PC-3 (cell line): ENCODE results near the gene CSNK1A1. TPM values are rescaled to one million over a fixed set of nuclear protein-coding genes. Genes with fewer than 3 reads are reported as not detected.
"Not testable (repeated sequence)": the region's sequence is repeated elsewhere in the genome, so short reads cannot be mapped to it uniquely, and the experiment has no call there.

Source experiments
- ATAC-seq: fragments of 200-7000 bp; cut with Tn5 transposase; 2 replicates; pipeline ENCODE4 v1.9.1; 2020; ENCODE audit warnings: mild to moderate bottlenecking, moderate library complexity
- BruUV-seq: library from RNA; stranded (reverse); fragments of 400-500 nt; replicated peaks from 2 replicates; lab custom pipeline; 2021; lab: Mats Ljungman, UMichigan
- CTCF ChIA-PET: fragments of 300-600 bp; sonication (Branson Sonifier 250); formaldehyde crosslinking; loops from one replicate; lab custom pipeline; 2022; ENCODE audit warnings: antibody characterized with exemption; lab: Charles Lee
- POLR2A ChIA-PET: fragments of 300-600 bp; sonication (Branson Sonifier 250); formaldehyde crosslinking; loops from one replicate; lab custom pipeline; 2022; ENCODE audit warnings: antibody characterized with exemption; ENCODE audit not compliant: unreplicated experiment; lab: Charles Lee
- DNase-seq: peaks from one replicate; pipeline ENCODE4 v3.0.0-alpha.2; 2015
- H2AFZ ChIP-seq: fragments of 300-600 bp; sonication (generic); 2 replicates; pipeline ENCODE4 v1.6.0; 2016; ENCODE audit warnings: antibody characterized with exemption, low read length
- H3F3A ChIP-seq: fragments of 300-600 bp; sonication (generic); one replicate; pipeline ENCODE4 v1.6.0; 2017; ENCODE audit warnings: antibody characterized with exemption, low read length, control low read depth, mild to moderate bottlenecking; ENCODE audit not compliant: unreplicated experiment
- H3K27ac ChIP-seq: fragments of 300-600 bp; sonication (generic); 2 replicates; pipeline ENCODE4 v1.5.1; 2016; ENCODE audit warnings: mild to moderate bottlenecking, low read length
- H3K27me3 ChIP-seq: fragments of 300-600 bp; sonication (generic); 2 replicates; pipeline ENCODE4 v1.6.1; 2016; ENCODE audit warnings: low read length, mixed read lengths
- H3K36me3 ChIP-seq: fragments of 300-600 bp; sonication (generic); 2 replicates; pipeline ENCODE4 v1.6.1; 2016; ENCODE audit warnings: low read depth, mixed run types, low read length, mixed read lengths
- H3K4me1 ChIP-seq: fragments of 300-600 bp; sonication (generic); 2 replicates; pipeline ENCODE4 v1.5.1; 2016; ENCODE audit warnings: low read length; ENCODE audit not compliant: insufficient read depth
- H3K4me2 ChIP-seq: fragments of 300-600 bp; sonication (generic); 2 replicates; pipeline ENCODE4 v1.6.0; 2016; ENCODE audit warnings: low read length
- H3K4me3 ChIP-seq: fragments of 300-600 bp; sonication (generic); 2 replicates; pipeline ENCODE4 v1.5.1; 2016; ENCODE audit warnings: mild to moderate bottlenecking, low read length, mixed read lengths
- H3K79me2 ChIP-seq: fragments of 300-600 bp; sonication (generic); 2 replicates; pipeline ENCODE4 v1.6.1; 2017; ENCODE audit warnings: low read length, mixed read lengths
- H3K9ac ChIP-seq: fragments of 300-600 bp; sonication (generic); 2 replicates; pipeline ENCODE4 v1.6.0; 2016; ENCODE audit warnings: mild to moderate bottlenecking, low read length
- H3K9me2 ChIP-seq: fragments of 300-600 bp; sonication (generic); replicated peaks from 2 replicates; pipeline ENCODE4 v1.6.1; 2016; ENCODE audit warnings: mixed run types, low read length, mixed read lengths
- H3K9me3 ChIP-seq: fragments of 300-600 bp; sonication (generic); 2 replicates; pipeline ENCODE4 v1.6.1; 2016; ENCODE audit warnings: low read length, mixed read lengths
- H4K20me1 ChIP-seq: fragments of 300-600 bp; sonication (generic); 2 replicates; pipeline ENCODE4 v1.6.1; 2016; ENCODE audit warnings: low read length, mixed read lengths
- CTCF ChIP-seq: fragments of 300-600 bp; sonication (generic); conservative IDR thresholded peaks from 2 replicates; pipeline ENCODE4 v1.5.1; 2017; ENCODE audit warnings: antibody characterized with exemption, low read depth, mild to moderate bottlenecking, low read length
- EZH2 ChIP-seq: fragments of 300-600 bp; sonication (generic); IDR thresholded peaks from one replicate; pipeline ENCODE4 v1.6.1; 2017; ENCODE audit warnings: antibody characterized with exemption, mild to moderate bottlenecking, low read length; ENCODE audit not compliant: unreplicated experiment
- EZH2phosphoT487 ChIP-seq: fragments of 300-600 bp; sonication (generic); IDR thresholded peaks from 2 replicates; pipeline ENCODE4 v1.6.1; 2018; ENCODE audit warnings: mild to moderate bottlenecking, antibody characterized with exemption, low read length, borderline replicate concordance
- intact Hi-C: fragments of 100-400 bp; cut with micrococcal nuclease; formaldehyde crosslinking; loops from 2 replicates; pipeline ENCODE4 v1.9.0; 2023
- total RNA-seq: library from RNA; depleted of rRNA; stranded (reverse); fragments of >200 nt; gene quantifications from 2 replicates; pipeline ENCODE4 v1.2.3, GENCODE V29; 2014

CSNK1A1 gene
- total RNA-seq, 1 experiment from 2014 or later = 586 TPM

DNA sequence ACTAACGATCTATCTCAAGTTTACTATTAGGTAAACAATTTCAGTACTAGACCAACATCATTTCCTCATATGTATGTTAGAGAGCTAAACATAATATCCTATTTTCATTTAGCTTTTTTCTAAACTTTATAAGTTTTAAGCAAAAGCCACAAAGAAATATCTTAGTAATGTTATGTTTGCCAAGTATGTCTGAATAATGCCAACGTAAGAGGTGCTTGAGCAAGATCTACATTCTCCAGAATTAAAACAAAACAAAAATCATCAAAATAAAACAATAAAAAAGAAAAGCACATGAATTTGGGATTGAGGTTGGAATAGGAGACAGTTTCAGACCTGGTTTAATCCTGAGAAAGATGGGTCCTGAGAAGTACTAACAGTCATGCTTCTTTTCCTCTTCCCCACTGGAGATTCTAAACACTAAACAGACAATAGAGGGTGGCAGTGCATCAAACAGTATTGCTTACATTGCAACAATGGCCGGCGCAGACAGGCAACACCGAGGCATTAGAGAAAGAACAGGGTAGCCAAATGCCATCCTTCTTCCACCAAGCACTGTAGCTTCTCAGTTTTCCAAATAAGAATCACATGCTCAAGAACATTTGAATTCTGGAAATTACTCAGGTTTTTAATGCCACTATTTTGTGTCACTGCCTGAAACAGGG lies 33.6 kb downstream of the CSNK1A1 start:
- TF ChIP-seq EZH2phosphoT487 (no peak), CTCF (no peak), EZH2 (no peak)
- no peak overlapping the region for H3K9ac ChIP-seq
- no peaks in the 10 kb centered on the region for H3K9me3 ChIP-seq
- H3K9me2 ChIP-seq = no peaks in the 10 kb centered on the region
- peaks cover 78% of the 10 kb centered on the region for H3K36me3 ChIP-seq
- H2AFZ ChIP-seq = no peak overlapping the region
- ChIA-PET POLR2A (interaction anchor here (0.7 kb wide), 1 partner anchor 32 kb away, joined by 3 read pairs; no protein-coding TSS in a partner anchor), CTCF (no interaction called here)
- no peak overlapping the region for H3K4me2 ChIP-seq
- H3K79me2 ChIP-seq = peaks cover 100% of the 10 kb centered on the region
- H3K4me3 ChIP-seq = no peak overlapping the region
- no TSS peak for BruUV-seq
- intact Hi-C loops = no loop called here
- H3F3A ChIP-seq = peaks cover 5% of the 10 kb centered on the region
- peaks cover 31% of the 10 kb centered on the region for H3K4me1 ChIP-seq
- H3K27ac ChIP-seq = no peak overlapping the region
- DNase-seq = no peak
- peaks cover 69% of the 10 kb centered on the region for H4K20me1 ChIP-seq
- no peaks in the 10 kb centered on the region for H3K27me3 ChIP-seq
- ATAC-seq = no peak

DNA sequence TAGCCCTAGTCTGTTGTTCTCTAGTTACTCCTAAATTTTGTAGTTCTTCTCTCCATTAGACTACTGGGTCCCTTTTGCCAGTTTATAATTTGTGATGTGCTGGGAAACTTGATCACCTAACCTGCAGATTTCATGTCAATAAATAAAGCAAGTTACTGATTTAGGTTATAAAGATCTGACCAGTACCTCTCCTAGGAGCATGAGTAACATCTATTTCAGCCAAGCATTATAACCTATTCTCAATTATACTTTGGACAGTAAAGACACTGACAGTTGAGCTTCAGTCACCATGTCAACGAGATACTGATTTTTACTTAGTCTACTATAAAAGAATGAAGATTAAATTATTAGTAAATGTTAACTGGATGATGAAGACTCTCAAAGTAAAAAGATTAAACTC lies 36.7 kb downstream of the CSNK1A1 start:
- DNase-seq (no peak), ATAC-seq (no peak)
- Histone ChIP-seq H3K36me3 (peaks cover 88% of the 10 kb centered on the region), H3K9me3 (no peaks in the 10 kb centered on the region), H4K20me1 (peaks cover 44% of the 10 kb centered on the region), H3K79me2 (peaks cover 100% of the 10 kb centered on the region), H3K9me2 (no peaks in the 10 kb centered on the region), H3F3A (peaks cover 4% of the 10 kb centered on the region), H3K27ac (no peak overlapping the region), H3K27me3 (no peaks in the 10 kb centered on the region), H3K9ac (no peak overlapping the region), H3K4me1 (peaks cover 12% of the 10 kb centered on the region; the same call in 1 of the 2 replicates), H2AFZ (no peak overlapping the region), H3K4me2 (no peak overlapping the region), H3K4me3 (no peak overlapping the region)
- ChIA-PET POLR2A (interaction anchor here (0.6 to 0.7 kb wide), 2 partner anchors 15 to 32 kb away, joined by 3 to 4 read pairs; no protein-coding TSS in a partner anchor), CTCF (no interaction called here)
- TF ChIP-seq EZH2 (no peak), EZH2phosphoT487 (no peak), CTCF (no peak)
- BruUV-seq = no TSS peak
- intact Hi-C loops = no loop called here

GRCh38 chr5:149513372-149513947 lies 37.8 kb downstream of the CSNK1A1 start:
- ATAC-seq, H3K4me2 ChIP-seq, BruUV-seq, H3K4me1 ChIP-seq, H3K9me2 ChIP-seq, intact Hi-C loops, H3K9ac ChIP-seq, H3K27ac ChIP-seq, CTCF ChIA-PET, H3K4me3 ChIP-seq, H3K9me3 ChIP-seq, DNase-seq, H2AFZ ChIP-seq, H3F3A ChIP-seq, POLR2A ChIA-PET, H3K27me3 ChIP-seq: not testable (repeated sequence)
- Histone ChIP-seq H4K20me1 (peaks cover 34% of the 10 kb centered on the region), H3K79me2 (peaks cover 95% of the 10 kb centered on the region), H3K36me3 (peaks cover 87% of the 10 kb centered on the region)
